CD4-positive, alpha-beta T cell treated with Interleukin-15 for 4 hours (primary cell): Measurements from ENCODE around the gene SORT1.
"Not testable (repeated sequence)": the region's sequence is repeated elsewhere in the genome, so short reads cannot be mapped to it uniquely, and the experiment has no call there.

ENCODE experiments used
- DNase-seq: peaks from one replicate; pipeline ENCODE4 v3.0.0-alpha.2; 2020; ENCODE audit warnings: low spot score

The SORT1 gene

DNA sequence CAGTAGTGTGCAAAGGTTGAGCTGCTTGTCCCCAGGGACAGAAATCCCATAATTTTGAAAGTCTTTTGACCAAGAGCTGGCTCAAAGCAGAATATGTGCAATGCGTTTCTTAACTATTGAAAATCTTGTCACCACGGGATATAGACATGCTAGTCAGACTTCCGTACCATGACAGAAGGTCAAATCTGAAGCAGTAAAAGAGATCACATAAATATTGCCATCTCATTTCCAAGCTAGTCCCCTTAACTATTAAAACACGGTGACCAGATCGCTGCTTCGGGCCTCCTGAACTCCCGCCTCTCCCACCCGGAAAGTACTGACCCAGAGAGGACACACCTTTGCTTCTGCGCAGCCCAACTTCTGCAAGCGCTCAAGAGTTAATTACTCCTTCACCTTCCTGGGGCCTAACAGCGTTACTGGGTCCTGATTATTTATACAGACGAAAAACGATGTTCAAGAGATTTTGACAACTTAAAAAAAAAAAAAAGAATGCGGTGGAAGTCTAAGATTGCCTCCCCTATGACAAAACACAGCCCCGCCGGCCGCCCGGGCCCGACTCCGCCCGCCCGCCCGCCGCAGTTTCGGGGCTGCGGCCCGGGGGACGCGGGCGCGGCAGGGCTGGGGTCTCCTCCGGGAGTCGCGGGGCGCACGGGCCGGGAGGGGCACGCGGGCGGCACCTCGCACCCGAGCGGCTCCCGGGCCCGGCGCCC, 692 bp downstream of the SORT1 start:
- DNase-seq = no peak

- DNase-seq = no peak
These were observed 1.2 kb downstream of the SORT1 start for GRCh38 chr1:109396513-109396839.

GRCh38 chr1:109395602-109396512, 1.9 kb downstream of the SORT1 start:
- DNase-seq = no peak

DNA sequence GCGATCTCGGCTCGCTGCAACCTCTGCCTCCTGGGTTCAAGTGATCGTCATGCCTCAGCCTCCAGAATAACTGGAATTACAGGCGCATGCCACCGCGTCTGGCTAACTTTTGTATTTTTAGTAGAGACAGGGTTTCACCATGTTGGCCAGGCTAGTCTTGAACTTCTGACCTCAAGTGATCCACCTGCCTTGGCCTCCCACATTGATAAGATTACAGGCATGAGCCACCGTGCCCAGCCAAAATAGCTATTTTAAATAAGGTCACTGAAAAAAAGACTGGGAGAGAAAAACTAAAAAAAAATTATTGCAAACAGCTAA, 2.5 kb downstream of the SORT1 start:
- DNase-seq = not testable (repeated sequence)

DNA sequence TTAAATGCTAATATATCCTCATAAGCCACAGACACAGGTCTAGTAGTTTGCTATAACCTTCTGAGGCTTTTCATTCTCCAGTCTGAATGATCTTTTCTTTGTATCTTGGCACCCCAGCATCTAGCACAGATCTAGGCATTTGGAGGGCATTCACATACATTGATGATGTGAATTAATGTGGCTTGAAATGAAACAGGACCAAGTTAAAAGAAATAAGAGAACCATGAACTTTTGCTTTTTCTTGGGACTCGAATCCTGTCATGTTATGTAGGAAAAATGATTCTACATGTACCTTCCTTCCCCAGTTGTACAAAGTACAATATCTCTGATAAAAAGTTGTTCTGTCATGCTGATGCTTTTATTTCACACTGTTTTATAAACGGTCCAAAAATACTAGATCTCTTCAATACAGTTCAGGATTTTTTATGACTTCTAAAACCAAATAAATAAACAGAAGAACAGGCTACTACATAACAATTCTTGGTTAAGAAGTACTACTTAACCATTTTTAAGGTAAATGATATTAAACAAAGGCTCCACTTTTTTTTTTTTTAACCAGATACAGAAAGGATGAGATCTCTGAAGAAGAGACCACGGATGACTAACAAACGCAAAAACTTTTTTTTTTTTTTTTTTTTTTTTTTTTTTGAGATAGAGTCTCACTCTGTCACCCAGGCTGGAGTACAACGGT, 3.0 kb downstream of the SORT1 start:
- no peak for DNase-seq

- DNase-seq = no peak
These were observed 4.0 kb downstream of the SORT1 start for GRCh38 chr1:109393617-109394233.

DNA sequence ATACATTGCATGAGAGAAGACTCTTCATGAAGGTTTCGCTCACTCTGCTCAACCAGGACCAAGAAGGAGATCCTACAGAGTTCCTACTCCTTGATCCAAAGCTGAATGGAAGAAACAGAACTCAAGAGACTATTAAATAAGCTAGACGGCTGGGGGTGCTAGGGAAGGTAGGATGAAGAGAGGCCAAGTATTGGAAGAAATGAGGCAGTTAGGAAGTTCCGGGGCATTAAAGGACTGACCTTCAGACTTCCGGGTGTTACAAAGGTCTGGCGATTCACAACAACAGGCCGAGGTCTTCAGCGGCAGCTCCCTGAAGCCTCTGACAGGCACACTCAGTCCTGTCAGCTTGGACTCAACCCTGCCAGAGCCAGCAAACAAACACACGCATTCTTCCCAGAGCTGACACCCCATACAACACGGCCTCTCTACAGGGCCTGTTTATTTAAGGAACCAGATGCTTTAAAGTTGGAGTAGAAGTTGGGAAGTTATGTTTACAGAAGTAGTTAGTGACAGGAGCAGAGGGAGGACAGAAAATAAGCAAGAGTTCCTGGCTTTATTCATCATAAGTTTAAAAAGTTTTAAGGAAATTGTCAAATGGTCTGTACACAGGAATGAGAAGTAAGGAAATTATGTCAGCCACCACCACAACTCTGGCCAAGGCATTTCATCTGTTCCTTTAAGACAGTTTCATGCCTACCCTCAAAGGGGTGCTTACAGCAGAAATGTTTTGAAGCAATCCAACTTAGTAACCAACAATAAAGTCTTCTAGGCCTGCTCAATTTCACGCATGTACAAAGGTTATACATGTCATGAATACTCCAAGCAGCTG, 4.7 kb downstream of the SORT1 start:
- no peak for DNase-seq

GRCh38 chr1:109392037-109392787, 5.5 kb downstream of the SORT1 start:
- DNase-seq = no peak

- DNase-seq = no peak
These were observed 6.1 kb downstream of the SORT1 start for GRCh38 chr1:109391626-109392025.

GRCh38 chr1:109391157-109391556, 6.6 kb downstream of the SORT1 start:
- DNase-seq = no peak

DNA sequence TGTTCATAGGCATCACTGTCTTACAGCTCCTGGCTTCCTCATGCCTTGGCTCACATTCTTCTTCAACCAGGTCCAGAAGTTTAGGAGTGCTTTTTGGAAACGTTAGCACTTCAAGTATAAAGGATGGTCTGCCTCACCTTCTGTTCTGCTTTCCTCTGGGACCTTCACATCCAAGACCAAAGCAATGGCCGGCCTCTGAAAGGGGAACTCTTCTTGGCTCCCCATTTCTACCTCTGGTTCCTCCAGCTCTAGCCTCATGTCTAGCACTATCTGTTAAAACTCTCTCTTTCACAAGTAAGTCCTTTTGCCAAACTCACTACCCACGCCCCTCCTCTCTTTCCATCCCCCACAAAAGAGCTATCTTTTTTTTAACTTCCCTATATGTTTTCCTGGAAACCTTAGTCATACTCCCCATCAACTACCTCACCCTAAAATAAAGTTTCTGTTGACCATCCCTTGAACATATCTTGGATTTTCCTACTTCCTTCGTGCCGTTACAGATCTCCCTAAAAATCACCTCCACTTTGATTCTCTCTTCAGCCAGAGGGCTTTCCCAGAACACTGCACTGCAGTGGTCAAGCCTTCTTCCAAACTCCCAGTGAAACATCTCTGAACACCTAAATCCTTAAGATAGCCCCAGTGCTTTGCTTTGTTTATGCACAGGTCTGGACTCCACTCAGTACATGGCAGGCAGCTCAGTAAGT, 7.9 kb downstream of the SORT1 start:
- DNase-seq = no peak

GRCh38 chr1:109388884-109389637, 8.7 kb downstream of the SORT1 start:
- no peak for DNase-seq

DNA sequence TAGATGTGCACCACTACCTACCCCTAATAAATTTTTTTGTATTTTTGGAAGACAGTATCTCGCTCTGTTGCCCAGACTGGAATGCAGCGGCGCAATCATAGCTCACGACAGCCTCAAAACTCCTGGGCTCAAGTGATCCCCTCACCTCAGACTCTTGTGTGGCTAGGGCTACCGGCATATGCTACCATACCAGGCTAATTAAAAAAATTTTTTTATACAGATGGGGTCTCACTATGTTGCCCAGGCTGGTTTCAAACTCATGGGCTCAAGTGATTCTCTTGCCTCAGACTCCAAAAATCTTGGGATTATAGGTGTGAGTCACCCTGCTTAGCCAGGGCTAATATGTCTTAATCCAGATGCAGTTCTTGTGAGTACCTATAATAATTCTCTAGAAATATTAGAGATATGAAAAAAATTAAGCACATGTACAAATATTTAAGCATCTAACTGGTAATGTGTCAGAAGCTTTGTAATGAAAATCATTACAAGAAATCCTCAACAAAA, 9.5 kb downstream of the SORT1 start:
- no peak for DNase-seq

GRCh38 chr1:109386054-109386717, 11.5 kb downstream of the SORT1 start:
- DNase-seq = no peak

DNA sequence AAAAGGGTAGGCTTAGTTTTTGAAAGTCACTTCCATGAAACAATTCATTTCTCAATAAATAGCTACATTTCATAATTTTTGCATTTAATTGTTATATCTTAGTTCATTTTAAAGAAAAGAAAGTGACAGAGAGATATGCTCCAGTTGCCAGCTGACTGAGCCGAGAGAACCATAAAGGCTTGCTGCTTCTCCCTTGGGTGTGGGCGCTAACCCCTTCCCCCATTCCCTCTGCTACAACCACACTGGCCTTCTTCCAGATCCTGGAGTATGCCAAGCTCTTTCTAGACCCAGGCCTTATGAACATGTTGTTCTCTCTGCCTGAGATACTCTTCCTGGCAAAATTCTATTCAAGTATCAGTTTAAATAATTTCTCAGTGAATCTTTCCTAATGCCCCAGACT, 12.3 kb downstream of the SORT1 start:
- DNase-seq = no peak

GRCh38 chr1:109383854-109384253, 13.9 kb downstream of the SORT1 start:
- DNase-seq = no peak

- DNase-seq = no peak
These were observed 14.5 kb downstream of the SORT1 start for GRCh38 chr1:109383087-109383779.

GRCh38 chr1:109381573-109381972, 16.1 kb downstream of the SORT1 start:
- DNase-seq = no peak
